Measurements from ENCODE around the gene SLC39A1.

GRCh38 chr1:153960206-153960605, 3.1 kb downstream of the SLC39A1 start:
- TF ChIP-seq CTCF (IDR thresholded peaks at IDR 0.05 in 2 of 3, conservative IDR thresholded peaks at IDR 0.05 in 1 of 3; ENCODE audit: insufficient read depth in 2 of 3, low read depth in 1 of 3, low read length in 3 of 3): no peak
- no peak for TF ChIP-seq GABPA (tag; conservative IDR thresholded peaks at IDR 0.05; ENCODE audit: low read depth)
- TF ChIP-seq MXI1 (IDR thresholded peaks at IDR 0.05; ENCODE audit: low read depth, low read length): no peak
- no peak for TF ChIP-seq DPF2 (IDR thresholded peaks at IDR 0.05)
- TF ChIP-seq MEF2A (IDR thresholded peaks at IDR 0.05; ENCODE audit: control insufficient read depth, low read depth, low read length): no peak
- TF ChIP-seq POLR2AphosphoS2 (IDR thresholded peaks at IDR 0.05; ENCODE audit: low read length): no peak
- TF ChIP-seq GTF2F1 (IDR thresholded peaks at IDR 0.05; ENCODE audit: low read depth, low read length): no peak
- no peak for TF ChIP-seq POLR2A (conservative IDR thresholded peaks at IDR 0.05)
- no peak for TF ChIP-seq POLR2AphosphoS5 (IDR thresholded peaks at IDR 0.05; ENCODE audit: control insufficient read depth, insufficient read depth, low read depth, low read length)
